ENCODE results near the gene GET4. TPM values are rescaled to one million over a fixed set of nuclear protein-coding genes. Genes with fewer than 3 reads are reported as not detected.

Gene GET4
- total and polyA plus RNA-seq, 2 experiments from 2014 or later, result 26.3 to 26.8 TPM

DNA sequence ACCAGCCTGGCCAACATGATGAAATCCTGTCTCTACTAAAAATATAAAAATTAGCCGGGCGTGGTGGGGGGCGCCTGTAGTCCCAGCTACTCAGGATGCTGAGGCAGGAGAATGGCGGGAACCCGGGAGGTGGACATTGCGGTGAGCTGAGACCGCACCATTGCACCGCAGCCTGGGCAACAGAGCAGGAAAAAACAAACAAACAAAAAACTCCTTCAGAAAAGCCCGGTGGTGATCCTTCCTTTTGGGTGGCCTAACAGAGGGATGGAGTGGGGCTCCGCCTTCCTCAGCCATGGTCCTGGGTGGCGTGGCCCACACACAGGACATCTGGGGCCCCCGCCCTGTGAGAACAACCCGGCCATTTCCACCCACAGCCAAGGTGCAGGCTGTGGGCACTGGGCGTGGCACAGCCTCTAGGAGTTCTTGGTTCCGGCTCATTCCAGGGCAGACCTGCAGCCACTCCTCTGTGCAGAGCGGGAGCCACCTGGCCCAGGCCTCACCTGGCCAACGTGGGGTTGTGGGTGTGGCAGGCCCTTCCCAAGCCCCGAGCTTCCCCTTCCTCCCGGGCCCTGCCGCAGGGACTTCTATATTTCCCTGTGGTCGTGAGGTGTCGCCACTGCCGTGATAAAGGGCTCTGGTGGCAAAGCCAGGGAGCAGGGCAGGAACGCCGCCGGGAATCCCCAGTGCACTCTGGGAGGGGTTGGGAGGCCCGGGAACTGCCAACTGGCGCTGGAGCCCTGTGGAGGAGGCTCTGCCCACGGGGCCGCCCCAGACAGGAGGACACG, 37.6 kb downstream of the GET4 start:
- TF ChIP-seq EZH2phosphoT487 (IDR thresholded peaks at IDR 0.05; ENCODE audit: insufficient read depth, low read depth), result no peak
- TF ChIP-seq EZH2 (IDR thresholded peaks at IDR 0.05; ENCODE audit: insufficient read depth, poor library complexity, severe bottlenecking), result no peak
- Histone ChIP-seq H3K4me2 (ENCODE audit: unreplicated experiment) (no peak overlapping the region), H2AFZ (no peak overlapping the region), H3K79me2 (ENCODE audit: insufficient read depth) (no peaks in the 10 kb centered on the region), H4K20me1 (ENCODE audit: insufficient read depth) (no peaks in the 10 kb centered on the region), H3F3A (ENCODE audit: insufficient read depth) (no peaks in the 10 kb centered on the region), H3K27me3 (replicated peaks; ENCODE audit: insufficient read depth) (0 out of 2 replicates have a peak, but pooled peaks cover 6% of the 10 kb centered on the region), H3K36me3 (ENCODE audit: low read depth) (no peaks in the 10 kb centered on the region), H3K4me1 (ENCODE audit: insufficient read depth) (no peaks in the 10 kb centered on the region), H3K27ac (no peak overlapping the region), H3K9ac (no peak overlapping the region), H3K4me3 (no peak overlapping the region), H3K9me3 (ENCODE audit: low read depth) (no peaks in the 10 kb centered on the region), H3K9me2 (ENCODE audit: insufficient read depth) (no peaks in the 10 kb centered on the region)
- no peak for DNase-seq
- 73 to 75% methylated on average over 27 to 31 of the region's 31 CpGs for WGBS, 2 experiments (ENCODE audit: low coverage in 1 of 2, low lambda C conversion rate in 2 of 2, missing lambda C conversion rate in 2 of 2)
- in situ Hi-C loops (cut with MboI), result no loop called here

DNA sequence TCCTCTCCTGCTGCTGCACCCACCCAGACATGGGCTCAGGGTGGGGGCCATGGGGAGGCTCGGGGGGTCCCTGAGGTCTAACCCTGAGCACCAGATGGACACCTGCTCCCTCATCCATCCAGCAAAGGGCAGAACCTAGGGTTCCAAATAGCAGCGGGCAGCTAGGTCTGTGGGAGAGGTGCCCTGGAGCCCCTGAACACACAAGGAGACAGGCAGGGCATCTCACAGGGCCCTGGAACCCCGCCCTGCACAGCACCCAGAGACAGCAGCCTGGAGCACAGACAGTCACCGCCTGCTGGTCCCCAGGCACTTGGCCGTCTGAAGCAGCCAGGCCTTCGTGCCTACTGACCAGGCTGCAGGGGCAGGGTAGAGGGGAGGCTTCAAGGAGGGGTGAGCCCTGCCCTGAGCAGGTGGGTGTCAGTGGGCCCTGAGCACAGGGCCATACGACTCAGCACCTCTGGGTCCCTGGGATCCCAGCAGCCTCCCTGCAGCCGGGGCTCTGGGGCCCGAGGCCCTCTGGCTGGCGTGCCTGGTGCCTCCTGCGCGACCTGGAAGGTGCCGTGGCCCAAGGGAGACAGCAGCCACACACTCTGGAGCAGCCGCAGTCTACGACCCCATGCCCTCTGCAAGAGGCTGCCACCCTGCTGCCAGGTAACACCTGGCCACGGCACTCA, 38.3 kb downstream of the GET4 start:
- 71 to 72% methylated on average over 8 to 15 of the region's 16 CpGs for WGBS, 2 experiments (ENCODE audit: low coverage in 1 of 2, low lambda C conversion rate in 2 of 2, missing lambda C conversion rate in 2 of 2)
- no peak overlapping the region for H2AFZ ChIP-seq
- no peak for DNase-seq
- no peaks in the 10 kb centered on the region for H3F3A ChIP-seq (ENCODE audit: insufficient read depth)
- in situ Hi-C loops (cut with MboI), result no loop called here
- no peaks in the 10 kb centered on the region for H4K20me1 ChIP-seq (ENCODE audit: insufficient read depth)
- no peaks in the 10 kb centered on the region for H3K9me3 ChIP-seq (ENCODE audit: low read depth)
- H3K79me2 ChIP-seq (ENCODE audit: insufficient read depth), result no peaks in the 10 kb centered on the region
- no peak overlapping the region for H3K4me3 ChIP-seq
- no peak overlapping the region for H3K27ac ChIP-seq
- H3K27me3 ChIP-seq (replicated peaks; ENCODE audit: insufficient read depth), result 0 out of 2 replicates have a peak, but pooled peaks cover 6% of the 10 kb centered on the region
- H3K4me1 ChIP-seq (ENCODE audit: insufficient read depth), result no peaks in the 10 kb centered on the region
- H3K4me2 ChIP-seq (ENCODE audit: unreplicated experiment), result no peak overlapping the region
- H3K36me3 ChIP-seq (ENCODE audit: low read depth), result no peaks in the 10 kb centered on the region
- H3K9ac ChIP-seq, result no peak overlapping the region
- TF ChIP-seq EZH2 (IDR thresholded peaks at IDR 0.05; ENCODE audit: insufficient read depth, poor library complexity, severe bottlenecking) (no peak), EZH2phosphoT487 (IDR thresholded peaks at IDR 0.05; ENCODE audit: insufficient read depth, low read depth) (no peak)
- no peaks in the 10 kb centered on the region for H3K9me2 ChIP-seq (ENCODE audit: insufficient read depth)

DNA sequence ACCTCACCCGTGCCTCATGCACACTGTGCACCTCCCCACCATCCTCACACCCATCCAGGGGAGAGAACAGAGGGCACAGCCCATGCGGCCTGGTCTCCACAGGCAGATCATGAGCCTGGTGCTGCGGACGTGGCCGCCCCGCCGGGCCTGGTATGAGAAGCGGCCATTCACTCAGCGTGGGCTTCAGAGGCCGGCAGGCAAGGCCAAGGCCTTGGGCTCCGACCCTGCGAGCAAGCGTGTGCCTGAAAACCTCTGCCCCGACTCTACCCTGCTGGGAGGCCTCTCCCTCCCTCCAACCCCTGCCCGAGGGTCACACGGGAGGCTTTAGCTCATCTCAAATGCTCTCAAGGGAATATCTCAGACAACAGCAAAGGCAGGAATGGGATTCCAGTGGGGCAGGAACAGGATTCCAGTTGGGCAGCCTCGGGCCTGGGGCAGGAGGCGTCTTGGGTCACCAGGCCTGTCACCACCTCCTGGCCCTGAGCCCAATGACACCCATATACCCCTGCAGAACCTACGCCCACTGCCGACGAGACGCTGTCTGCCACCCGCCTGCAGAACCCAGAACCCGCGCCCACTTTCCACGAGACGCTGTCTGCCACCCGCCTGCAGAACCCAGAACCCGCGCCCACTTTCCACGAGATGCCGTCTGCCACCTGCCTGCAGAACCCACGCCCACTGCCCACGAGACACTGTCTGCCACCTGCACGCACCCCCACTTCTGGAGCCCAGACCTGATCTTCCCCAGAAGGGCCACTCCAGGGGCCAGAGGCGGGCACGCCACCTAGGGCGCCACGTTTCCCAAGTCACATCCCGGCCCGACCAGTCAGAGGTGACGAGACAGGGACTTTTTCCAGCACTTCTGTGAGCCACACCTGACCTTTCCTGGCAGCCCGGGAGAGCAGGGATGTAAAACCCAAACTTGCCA, 39.2 kb downstream of the GET4 start:
- no peaks in the 10 kb centered on the region for H4K20me1 ChIP-seq (ENCODE audit: insufficient read depth)
- in situ Hi-C loops (cut with MboI), result no loop called here
- no peaks in the 10 kb centered on the region for H3K9me2 ChIP-seq (ENCODE audit: insufficient read depth)
- H3K4me2 ChIP-seq (ENCODE audit: unreplicated experiment), result no peak overlapping the region
- H3K9me3 ChIP-seq (ENCODE audit: low read depth), result no peaks in the 10 kb centered on the region
- no peak overlapping the region for H2AFZ ChIP-seq
- no peak overlapping the region for H3K9ac ChIP-seq
- H3K4me1 ChIP-seq (ENCODE audit: insufficient read depth), result no peaks in the 10 kb centered on the region
- WGBS, 2 experiments (ENCODE audit: low coverage in 1 of 2, low lambda C conversion rate in 2 of 2, missing lambda C conversion rate in 2 of 2), result 70 to 75% methylated on average over 39 to 43 of the region's 43 CpGs
- no peaks in the 10 kb centered on the region for H3K36me3 ChIP-seq (ENCODE audit: low read depth)
- no peaks in the 10 kb centered on the region for H3F3A ChIP-seq (ENCODE audit: insufficient read depth)
- H3K27me3 ChIP-seq (replicated peaks; ENCODE audit: insufficient read depth), result 0 out of 2 replicates have a peak, but pooled peaks cover 6% of the 10 kb centered on the region
- H3K79me2 ChIP-seq (ENCODE audit: insufficient read depth), result no peaks in the 10 kb centered on the region
- no peak for DNase-seq
- no peak overlapping the region for H3K27ac ChIP-seq
- no peak for TF ChIP-seq EZH2 (IDR thresholded peaks at IDR 0.05; ENCODE audit: insufficient read depth, poor library complexity, severe bottlenecking)
- TF ChIP-seq EZH2phosphoT487 (IDR thresholded peaks at IDR 0.05; ENCODE audit: insufficient read depth, low read depth), result no peak
- H3K4me3 ChIP-seq, result no peak overlapping the region
